Stimulated activated CD8-positive, alpha-beta memory T cell treated with anti-CD3 and anti-CD28 coated beads, Interleukin-4, amount 100 ng/mL, for 1 hour (primary cell): Measurements from ENCODE around the gene MYO7B.

ENCODE experiments used
- DNase-seq, 2 donors: peaks; one replicate each; pipeline ENCODE4 v3.0.0-alpha.2; 2020; ENCODE audit warnings: low read depth in 2 of 2, low spot score in 1 of 2

Gene MYO7B

DNA sequence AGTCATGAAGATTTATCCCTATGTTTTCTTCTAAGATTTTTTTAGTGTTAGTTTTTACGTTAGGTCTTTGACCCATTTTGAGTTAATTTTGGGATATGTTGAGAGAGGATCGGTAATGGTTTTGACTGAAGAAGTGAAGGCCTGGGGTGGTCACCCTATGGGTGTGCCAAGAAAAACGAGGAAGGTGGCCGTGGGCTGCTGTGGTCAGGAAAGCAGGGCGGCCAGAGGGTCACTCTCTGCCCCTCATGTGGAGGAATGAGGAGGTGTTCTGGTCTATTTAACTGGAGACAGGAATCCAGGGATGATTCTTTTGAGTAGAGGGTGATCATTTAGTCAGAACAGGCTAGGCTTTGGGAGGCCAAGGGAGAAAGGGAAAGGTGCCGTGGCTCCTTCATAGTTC lies 50.7 kb downstream of the MYO7B start:
- no peak for DNase-seq

DNA sequence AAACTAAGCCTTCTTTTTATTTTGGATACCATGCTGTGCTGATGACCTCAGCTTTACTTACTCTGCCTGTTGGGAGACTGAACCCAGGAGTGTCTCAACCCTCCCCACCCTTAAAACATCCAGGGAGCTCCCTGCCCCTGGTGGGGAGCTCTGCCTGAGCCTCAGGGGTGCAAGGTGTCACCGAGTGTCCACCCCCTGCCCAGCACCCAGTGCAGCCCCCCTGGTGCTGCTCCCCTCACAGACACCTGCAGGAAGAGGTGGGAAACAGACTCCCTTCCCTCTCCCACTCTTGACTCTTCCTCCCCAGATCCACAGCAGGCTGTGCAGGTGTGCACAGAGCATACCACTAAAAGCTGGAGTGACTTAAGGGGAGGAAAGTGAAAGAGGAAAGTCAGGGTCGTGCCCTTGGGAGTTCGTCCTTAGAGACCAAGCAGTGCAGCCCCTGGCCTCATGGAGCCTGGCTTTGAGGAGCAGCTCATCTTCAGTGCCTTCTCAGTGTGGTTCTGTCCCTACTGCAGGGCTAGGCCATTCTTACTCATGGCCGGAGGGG lies 51.3 kb downstream of the MYO7B start:
- no peak for DNase-seq

DNA sequence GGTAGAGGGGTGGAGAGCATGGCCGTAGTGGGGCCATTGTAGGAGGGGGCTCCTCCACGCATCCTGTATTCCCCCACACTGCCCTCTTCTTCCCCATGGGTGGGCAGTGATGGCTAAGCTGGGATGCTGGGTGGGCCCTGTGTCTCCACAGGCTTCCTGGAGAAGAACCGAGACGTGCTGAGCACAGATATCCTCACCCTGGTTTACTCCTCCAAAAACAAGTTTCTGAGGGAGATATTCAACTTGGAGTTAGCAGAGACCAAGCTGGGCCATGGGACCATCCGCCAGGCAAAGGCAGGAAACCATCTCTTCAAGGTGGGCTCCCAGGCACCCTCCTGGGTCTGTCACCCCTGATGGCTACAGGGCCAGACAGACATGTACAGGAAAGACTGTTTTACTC lies 52.8 kb downstream of the MYO7B start:
- no peak for DNase-seq

DNA sequence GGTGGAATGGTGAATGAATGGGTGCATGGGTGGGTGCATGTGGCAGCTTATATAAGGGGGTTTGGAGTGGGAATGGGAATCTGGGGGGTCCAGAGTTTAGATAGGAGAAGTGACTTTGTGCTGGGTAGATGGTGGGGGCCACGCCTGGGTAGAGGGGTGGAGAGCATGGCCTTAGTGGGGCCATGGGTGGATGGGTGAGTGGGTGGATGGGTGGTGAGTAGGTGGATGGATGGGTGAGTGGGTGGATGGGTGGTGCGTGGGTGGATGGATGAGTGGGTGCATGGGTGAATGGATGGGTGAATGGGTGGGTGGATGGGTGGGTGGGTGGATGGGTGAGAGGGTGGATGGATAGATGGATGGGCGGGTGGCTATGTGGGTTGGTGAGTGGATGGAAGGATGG lies 53.9 kb downstream of the MYO7B start:
- no peak for DNase-seq

DNA sequence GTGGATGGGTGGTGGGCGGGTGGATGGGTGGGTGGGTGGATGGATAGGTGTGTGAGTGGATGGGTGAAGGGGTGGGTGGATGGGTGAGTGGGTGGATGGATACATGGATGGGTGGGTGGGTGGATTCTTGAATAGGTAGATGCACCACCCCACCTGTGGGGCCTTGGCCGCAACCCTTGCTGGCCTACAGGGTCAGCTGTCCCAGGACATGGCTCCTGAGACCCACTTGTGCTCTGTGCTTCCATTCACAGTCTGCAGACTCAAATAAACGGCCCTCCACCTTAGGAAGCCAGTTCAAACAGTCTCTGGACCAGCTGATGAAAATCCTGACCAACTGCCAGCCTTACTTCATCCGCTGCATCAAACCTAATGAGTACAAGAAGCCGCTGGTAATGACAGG lies 54.4 kb downstream of the MYO7B start:
- DNase-seq = no peak

DNA sequence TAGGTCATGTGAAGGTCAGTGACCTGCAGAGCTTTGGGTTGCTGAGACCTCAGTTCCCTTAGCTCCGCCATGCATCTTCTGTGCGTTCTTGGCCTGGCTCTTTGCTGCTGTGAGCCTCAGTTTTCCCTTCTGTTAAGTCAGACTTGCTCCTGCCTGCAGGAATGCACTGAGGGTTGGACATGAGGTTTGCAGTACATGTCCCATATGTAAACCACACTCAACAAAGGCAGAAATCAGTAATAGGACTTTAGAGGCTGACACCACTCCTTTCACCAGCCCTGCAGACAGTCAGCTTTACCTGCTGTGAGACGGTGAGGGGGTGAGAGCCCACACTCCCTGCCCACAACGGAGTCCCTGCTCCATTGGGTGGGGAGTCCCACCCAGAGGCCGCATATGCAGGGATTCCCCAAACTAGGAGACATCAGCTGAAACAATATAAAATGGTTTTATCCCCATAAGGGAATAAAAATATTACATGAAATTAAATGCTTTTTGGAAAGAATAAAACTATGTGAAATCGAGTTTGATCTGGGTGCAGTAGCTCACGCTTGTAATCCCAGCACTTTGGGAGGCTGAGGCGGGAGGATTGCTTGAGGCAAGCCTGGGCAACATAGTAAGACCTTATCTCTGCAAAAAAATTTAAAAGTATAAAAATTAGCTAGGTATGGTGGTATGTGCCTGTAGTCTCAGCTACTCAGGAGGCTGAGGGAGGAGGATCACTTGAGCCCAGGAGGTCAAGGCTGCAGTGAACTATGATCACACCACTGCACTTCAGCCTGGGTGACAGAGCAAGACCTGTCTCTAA lies 55.1 kb downstream of the MYO7B start:
- no peak for DNase-seq

DNA sequence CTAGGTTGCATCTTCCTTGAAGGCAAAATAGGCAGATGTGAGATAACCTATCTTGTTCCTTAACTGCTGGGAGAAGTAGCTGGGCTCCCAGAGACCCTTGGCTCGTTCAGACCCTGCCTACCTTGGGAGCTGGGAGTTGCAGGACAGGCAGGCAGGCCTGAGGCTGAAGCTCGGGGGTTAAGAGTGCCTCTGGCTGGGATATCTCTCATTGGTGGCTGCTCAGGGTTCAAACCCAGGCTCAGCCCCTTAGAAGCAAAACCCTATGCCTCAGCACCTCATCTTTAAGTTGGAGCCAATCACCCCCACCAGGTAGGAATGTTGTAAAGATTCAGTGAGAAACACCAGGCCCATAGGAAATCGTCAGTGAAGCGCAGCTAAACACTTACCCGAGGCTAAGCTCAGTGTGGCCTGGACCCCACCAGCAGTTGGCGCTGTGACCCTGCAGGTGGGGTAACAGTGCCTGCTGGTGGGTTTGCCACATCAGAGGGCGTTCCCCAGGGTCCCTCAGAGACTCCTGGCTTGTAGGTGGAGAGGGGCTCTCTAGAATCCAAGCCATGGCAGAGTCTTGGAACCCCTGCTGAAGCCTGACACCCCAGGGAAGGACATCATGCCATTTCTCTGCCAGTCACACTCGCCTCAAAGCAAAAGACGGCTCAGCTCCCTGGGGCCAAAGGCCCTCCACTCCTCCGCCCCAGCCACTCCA lies 55.9 kb downstream of the MYO7B start:
- peak; percentile 15 to 30 for DNase-seq

DNA sequence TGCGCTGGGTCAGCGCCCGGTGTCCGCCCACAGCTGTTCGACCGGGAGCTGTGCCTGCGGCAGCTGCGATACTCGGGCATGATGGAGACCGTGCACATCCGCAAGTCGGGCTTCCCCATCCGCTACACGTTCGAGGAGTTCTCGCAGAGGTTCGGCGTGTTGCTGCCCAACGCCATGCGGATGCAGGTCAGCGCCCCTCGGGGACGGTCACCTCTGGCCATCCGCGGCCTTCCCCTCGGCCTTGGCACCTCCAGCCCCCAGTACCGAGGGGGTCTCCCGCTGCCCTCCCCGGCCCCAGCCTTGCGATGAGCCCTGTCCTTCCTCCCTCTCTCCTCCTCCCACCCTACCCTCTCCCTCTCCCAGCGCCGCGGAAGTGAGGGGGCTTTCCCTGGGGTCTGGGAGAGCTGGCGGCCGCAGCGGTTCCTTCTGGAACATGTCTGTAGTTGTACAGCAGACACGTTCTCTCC lies 57.3 kb downstream of the MYO7B start:
- DNase-seq = no peak

DNA sequence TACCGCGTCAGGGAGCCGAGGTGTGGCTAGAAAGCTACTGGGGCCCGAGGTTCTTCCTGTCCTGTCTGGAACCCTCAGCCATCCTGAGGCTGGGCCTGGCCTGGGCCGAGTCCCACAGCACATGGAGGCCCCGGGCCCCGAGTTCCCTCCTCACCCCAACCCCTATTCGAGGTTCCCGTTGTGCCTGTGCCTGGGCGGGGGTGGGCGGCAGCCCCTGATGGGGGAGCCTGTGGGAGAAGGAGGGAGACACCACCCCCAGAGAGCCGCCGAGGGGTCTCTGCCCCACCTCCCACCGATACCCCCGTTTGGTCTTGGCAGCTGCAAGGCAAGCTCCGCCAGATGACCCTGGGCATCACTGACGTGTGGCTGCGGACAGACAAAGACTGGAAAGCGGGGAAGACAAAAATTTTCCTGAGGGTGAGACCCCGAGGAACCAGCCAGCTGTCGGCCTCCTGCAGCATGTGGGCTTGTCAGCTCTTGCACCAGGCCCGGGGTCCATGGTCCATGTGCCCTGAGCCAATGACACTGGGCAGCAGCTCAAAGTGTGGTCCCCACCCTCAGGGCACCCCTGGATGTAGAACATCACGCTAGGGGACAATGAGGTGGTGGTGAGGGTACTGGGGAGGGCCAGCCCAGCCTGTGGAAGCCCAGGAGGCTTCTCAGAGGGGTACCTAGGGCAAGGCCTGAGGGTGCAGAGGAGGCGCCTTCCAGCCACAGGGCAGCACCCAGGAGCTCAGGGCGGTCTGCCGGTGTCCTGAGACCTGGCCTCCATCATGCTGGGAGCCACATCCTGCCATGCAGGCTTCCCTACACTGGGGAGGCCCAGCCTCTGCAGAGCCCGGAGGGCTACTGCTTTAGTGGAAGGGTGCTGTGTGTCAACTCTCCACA lies 58.0 kb downstream of the MYO7B start:
- no peak for DNase-seq

DNA sequence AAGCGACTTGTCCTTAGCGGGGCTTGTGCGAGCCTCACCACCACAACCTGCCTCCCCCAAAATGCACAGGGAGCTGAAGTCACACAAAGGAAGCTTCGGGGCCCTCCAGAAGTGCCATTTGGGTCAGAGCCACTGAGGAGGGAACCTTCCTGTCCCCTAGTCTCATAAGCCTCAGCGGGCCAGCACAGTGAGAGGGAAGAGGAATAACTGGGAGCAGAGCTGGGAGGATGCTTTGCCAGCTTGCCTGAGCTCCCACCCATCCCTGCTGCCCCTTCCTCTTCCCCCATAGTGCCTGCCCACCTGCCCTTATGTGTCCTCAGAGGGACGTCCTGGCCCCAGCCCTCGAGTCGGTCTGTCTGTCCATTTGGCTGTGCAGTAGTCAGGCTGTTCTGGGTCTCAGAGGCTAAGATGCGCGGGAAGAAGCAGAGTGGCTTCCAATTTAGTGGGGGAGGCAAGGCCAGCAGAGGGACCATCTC lies 58.7 kb downstream of the MYO7B start:
- DNase-seq = no peak

DNA sequence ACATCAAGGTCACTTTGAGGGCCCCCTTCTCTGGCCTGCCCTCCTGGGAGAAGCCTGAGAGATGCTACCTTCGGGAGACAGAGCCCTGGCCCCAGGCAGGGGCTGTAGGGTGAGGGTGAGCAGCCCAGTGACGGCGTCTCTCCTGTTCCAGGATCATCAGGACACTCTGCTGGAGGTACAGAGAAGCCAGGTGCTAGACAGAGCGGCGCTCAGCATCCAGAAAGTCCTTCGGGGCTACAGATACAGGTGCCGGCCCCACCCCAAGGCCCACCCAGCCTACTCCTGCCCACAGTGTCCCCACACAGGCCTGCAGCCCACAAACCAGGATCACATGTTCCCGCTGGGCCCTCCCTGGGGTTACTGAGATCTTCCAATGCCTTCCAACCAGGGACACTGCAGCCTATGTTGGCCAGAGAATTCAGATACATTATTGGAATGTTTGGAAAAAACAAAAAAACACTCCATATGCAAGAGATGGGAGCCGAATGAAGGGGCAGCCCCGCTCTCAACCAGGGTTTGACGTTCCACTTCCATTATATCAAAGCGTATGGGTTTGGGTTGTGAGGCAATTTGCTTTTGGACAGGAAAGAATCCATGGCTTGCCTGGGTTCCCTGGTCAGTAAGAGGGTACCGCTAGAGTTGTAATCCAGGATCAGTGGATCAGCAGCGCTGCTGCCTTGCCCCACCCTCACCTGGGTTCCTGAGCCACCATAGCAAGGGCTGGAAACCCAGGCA lies 61.0 kb downstream of the MYO7B start:
- no peak for DNase-seq

DNA sequence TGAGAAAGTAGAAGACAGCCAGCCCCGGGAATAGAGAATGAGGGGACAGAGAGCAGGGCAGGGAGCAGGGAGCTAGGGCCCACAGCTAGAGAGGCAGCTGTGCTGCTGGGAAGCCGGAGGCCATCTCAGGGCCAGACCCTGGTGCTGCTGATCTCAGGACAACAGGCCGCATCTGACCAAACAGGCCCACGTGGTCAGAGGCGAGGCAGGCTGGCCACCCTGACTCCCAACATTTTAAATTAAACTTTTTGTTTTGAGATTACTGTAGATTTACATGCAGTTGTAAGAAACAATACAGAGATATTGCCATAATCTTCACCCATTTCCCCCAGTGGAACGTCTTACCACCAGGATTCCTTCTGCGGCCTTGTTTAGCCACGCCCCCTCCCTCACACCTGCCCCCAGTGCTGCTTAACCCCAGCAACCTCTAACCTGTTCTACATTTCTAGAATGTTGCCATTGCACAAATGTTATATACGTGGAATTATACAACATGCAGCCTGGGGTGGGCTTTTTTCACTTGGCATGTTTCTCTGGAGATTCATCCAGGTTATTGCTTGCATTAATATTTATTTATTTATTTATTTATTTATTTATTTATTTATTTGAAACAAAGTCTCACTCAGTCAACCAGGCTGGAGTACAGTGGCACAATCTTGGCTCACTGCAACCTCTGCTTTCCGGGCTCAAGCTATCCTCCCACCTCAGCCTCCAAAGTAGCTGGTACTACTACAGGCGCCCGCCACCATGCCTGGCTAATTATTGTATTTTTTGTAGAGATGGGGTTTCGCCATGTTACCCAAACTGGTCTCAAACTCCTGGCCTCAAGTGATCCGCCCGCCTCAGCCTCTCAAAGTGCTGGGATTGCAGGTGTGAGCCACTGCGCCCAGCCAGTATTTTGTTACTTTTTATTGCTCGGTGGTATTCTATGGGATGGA lies 61.8 kb downstream of the MYO7B start:
- DNase-seq = no peak

DNA sequence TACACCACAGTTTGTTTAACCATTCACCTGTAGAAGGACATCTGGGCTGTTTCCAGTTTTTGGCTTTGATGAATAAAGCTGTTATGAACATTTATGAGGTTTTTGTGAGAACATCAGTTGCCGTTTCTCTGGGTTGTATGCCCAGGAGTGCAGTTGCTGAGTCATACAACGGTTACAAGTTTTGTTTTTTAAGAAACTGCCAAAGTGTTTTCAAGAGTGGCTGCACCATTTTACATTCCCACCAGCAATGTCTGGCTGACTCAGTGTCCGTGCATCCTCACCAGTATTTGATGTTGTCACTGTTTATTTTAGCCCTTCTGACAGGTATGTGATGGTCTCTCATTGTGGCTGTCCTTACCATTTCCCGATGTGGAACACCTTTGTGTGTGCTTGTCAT lies 62.5 kb downstream of the MYO7B start:
- DNase-seq = no peak

DNA sequence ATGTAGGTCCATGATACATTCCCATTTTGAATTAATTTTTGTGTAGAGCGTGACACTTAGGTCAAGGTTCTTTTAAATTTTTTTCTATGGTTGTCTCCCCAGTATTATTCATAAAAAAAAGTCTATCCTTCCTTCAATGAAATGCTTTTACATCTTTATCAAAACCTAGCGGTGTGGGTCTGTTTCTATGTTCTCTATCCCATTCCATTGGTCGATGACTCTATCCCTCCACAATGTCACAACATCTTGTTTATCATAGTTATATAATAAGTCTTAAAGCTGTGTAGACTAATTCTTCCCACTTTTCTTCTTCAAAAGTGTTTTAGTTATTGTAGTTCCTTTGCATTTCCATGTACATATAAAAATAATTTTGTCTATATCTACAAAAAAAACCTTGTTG lies 63.2 kb downstream of the MYO7B start:
- no peak for DNase-seq

DNA sequence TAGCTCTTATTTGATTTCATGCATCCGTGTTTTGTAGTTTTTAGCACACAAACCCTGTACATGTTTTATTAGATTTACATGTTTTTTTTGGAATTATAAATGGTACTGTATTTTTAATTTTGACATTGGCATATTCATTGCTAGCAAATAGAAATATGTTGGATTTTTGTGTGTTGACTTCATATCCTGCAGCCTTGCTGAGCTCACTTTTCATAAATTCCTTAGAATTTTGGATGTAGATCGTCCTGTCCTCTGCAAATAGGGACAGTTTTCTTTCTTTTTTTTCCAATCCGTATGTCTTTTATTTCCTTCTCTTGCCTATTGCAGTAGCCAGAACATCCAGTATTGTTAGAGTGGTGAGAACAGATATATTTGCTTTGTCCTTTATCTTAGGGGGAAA lies 63.7 kb downstream of the MYO7B start:
- no peak for DNase-seq

DNA sequence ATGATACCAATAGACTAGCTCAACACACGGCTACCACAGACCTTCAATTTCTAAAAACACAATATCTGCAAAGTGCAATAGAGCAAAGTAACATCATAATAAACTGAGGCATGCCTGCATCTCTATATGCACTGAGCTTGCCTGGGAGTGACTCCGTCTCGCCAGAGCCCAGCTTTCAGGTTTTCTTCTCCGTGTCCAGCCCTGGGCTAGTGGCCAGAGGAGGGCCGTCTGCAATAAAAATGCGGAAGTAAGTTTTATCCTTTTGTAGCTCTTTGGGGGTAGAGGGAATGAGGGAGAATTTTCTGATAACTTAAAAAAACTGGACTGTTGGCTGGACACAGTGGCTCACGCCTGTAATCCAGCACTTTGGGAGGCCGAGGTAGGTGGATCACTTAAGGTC lies 69.5 kb downstream of the MYO7B start:
- no peak for DNase-seq

DNA sequence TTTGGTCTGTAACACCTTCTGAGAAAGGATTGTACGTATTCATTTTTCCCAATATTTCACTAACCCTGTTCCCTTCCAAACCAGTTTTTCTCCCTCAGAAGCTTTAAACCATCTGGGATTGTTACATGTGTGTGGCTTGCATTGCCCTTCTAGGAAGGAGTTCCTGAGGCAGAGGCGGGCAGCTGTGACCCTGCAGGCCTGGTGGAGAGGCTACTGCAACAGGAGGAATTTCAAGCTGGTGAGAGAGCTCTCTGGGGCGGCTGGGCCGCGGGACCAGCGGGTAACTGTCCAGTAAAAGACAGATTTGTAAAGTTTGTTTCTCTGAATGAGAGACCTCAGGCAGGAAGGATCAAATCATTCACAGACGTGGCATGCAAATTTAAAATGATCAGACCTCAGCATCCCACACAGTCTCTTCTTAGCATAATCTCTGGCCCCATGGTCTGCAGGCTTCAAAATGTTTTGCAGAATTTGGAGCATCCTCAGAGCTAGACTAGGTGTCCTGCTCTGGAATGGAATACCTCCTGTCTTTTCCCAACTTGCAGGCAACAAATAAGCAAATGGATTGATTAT lies 70.3 kb downstream of the MYO7B start:
- no peak for DNase-seq

DNA sequence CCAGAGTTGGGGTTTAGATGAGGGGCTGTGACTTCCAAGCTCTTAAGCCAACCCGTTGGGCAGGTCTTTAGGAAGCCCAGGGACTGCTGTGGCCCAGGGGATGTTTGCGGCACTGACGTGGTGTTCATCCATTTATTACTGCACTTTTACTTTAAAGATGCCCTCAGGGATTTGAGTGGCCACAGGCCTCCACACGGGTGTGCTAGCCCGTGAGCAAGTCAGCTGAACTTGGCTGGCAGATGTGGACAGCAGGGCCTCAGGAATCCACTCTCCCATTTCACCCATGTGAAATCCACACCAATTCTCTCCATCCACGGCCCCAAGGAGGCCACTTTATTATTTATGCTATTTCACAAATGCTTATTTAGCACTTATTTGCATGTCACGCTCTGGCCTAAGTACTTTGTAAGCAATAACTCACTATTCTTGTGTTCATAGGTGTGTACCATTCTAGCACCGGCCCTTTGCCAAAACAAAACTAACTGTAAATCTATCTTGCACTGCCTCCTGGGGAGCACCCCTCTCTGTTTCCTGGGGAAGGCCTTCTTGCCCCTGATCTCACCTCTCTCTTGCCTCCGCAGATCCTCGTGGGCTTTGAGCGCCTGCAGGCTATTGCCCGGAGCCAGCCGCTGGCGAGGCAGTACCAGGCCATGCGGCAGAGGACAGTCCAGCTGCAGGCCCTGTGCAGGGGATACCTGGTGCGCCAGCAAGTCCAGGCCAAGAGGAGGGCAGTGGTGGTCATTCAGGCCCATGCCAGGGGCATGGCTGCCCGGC lies 71.3 kb downstream of the MYO7B start:
- DNase-seq = no peak
